OCI-LY7 (cell line): ENCODE results near the gene FSIP1.

Experiments
- CTCF ChIP-seq: fragments of 200-600 bp; sonication (generic); conservative IDR thresholded peaks from 2 replicates; pipeline ENCODE4 v1.5.1; 2014; ENCODE audit warnings: mild to moderate bottlenecking, antibody characterized with exemption, low read length, moderate library complexity, mixed read lengths
- EZH2phosphoT487 ChIP-seq: fragments of 200-600 bp; sonication (generic); IDR thresholded peaks from 2 replicates; pipeline ENCODE4 v1.6.1; 2018; ENCODE audit warnings: low read depth, borderline replicate concordance, mild to moderate bottlenecking, mixed run types, antibody characterized with exemption, low read length, moderate library complexity, mixed read lengths

GRCh38 chr15:39554746-39555387, 227.8 kb downstream of the FSIP1 start:
- TF ChIP-seq CTCF (no peak), EZH2phosphoT487 (no peak)
